ENCODE data around the gene BABAM2.

BABAM2 gene

DNA sequence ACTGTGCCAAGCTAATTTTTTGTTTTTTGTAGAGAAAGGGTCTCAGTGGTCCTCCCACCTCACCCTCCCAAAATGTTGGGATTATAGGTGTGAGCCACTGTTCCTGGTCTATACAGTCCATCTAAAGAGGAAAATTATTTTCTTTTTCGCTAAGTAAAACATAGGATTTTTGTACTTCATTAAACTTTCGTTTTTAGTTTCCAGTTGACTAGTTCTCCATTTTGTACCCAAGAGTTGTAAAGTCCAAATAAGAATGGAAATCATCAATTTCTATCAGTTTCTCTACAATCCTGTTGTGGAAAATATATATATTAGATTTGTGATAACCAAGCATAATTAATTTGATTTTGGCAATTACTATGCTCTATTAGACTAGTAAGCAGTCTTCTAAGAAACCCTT is 156.4 kb downstream of the BABAM2 start:
- H2AFZ ChIP-seq (ENCODE audit: low read length) = no peak overlapping the region
- no peaks in the 10 kb centered on the region for H3K79me2 ChIP-seq (ENCODE audit: low read length)
- no peak overlapping the region for H3K4me2 ChIP-seq (ENCODE audit: low read depth, low read length)
- H4K20me1 ChIP-seq (ENCODE audit: insufficient read depth, low read length) = no peaks in the 10 kb centered on the region
- no peak overlapping the region for H3K4me3 ChIP-seq (ENCODE audit: low read length)
- H3K9ac ChIP-seq (ENCODE audit: low read length) = no peak overlapping the region
- H3K27ac ChIP-seq (ENCODE audit: low read length) = no peak overlapping the region
- H3K9me3 ChIP-seq (replicated peaks; ENCODE audit: insufficient read depth, low read length) = no peaks in the 10 kb centered on the region
- no peaks in the 10 kb centered on the region for H3K36me3 ChIP-seq (replicated peaks; ENCODE audit: insufficient read depth, low read length)
- H3K27me3 ChIP-seq (replicated peaks; ENCODE audit: insufficient read depth, low read length) = no peaks in the 10 kb centered on the region
- TF ChIP-seq EZH2 (optimal IDR thresholded peaks at IDR 0.05; ENCODE audit: low read depth, low read length) (no peak), EZH2phosphoT487 (IDR thresholded peaks at IDR 0.05; ENCODE audit: low read length) (no peak)
- TF ChIP-seq, protein P1, sequence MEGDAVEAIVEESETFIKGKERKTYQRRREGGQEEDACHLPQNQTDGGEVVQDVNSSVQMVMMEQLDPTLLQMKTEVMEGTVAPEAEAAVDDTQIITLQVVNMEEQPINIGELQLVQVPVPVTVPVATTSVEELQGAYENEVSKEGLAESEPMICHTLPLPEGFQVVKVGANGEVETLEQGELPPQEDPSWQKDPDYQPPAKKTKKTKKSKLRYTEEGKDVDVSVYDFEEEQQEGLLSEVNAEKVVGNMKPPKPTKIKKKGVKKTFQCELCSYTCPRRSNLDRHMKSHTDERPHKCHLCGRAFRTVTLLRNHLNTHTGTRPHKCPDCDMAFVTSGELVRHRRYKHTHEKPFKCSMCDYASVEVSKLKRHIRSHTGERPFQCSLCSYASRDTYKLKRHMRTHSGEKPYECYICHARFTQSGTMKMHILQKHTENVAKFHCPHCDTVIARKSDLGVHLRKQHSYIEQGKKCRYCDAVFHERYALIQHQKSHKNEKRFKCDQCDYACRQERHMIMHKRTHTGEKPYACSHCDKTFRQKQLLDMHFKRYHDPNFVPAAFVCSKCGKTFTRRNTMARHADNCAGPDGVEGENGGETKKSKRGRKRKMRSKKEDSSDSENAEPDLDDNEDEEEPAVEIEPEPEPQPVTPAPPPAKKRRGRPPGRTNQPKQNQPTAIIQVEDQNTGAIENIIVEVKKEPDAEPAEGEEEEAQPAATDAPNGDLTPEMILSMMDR (IDR thresholded peaks at IDR 0.05; ENCODE audit: low read length) = no peak
- no peaks in the 10 kb centered on the region for H3K4me1 ChIP-seq (ENCODE audit: low read length)
- H3F3A ChIP-seq (ENCODE audit: insufficient read depth, low read length) = no peaks in the 10 kb centered on the region
- no peak for DNase-seq
- H3K9me2 ChIP-seq (replicated peaks; ENCODE audit: insufficient read depth, low read length) = no peaks in the 10 kb centered on the region

DNA sequence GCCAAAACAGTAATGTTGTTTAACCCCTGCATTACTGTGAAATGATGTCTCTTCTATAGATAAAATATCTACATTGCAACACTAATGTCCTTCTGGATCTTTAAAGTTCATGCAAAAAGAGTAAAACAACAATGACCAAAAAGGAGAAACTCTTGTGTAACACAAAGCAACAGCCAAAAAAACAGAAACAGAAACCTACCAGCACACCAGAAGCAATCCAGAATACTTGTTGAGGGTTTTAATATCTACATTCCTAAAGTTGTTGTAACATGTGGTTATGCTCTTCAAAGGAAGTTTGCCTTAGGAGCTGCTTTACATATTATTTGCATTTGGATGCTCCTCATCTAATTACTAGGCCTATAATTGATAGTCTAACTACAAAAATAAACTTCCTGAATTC is 157.2 kb downstream of the BABAM2 start:
- no peaks in the 10 kb centered on the region for H3K4me1 ChIP-seq (ENCODE audit: low read length)
- H3K79me2 ChIP-seq (ENCODE audit: low read length) = no peaks in the 10 kb centered on the region
- no peak overlapping the region for H3K4me2 ChIP-seq (ENCODE audit: low read depth, low read length)
- H3K27me3 ChIP-seq (replicated peaks; ENCODE audit: insufficient read depth, low read length) = no peaks in the 10 kb centered on the region
- H2AFZ ChIP-seq (ENCODE audit: low read length) = no peak overlapping the region
- no peak for DNase-seq
- no peak overlapping the region for H3K4me3 ChIP-seq (ENCODE audit: low read length)
- no peak overlapping the region for H3K9ac ChIP-seq (ENCODE audit: low read length)
- no peaks in the 10 kb centered on the region for H3K9me3 ChIP-seq (replicated peaks; ENCODE audit: insufficient read depth, low read length)
- no peak for TF ChIP-seq EZH2phosphoT487 (IDR thresholded peaks at IDR 0.05; ENCODE audit: low read length)
- TF ChIP-seq, protein P1 (IDR thresholded peaks at IDR 0.05; ENCODE audit: low read length) = no peak
- no peak for TF ChIP-seq EZH2 (optimal IDR thresholded peaks at IDR 0.05; ENCODE audit: low read depth, low read length)
- H3K27ac ChIP-seq (ENCODE audit: low read length) = no peak overlapping the region
- no peaks in the 10 kb centered on the region for H3K9me2 ChIP-seq (replicated peaks; ENCODE audit: insufficient read depth, low read length)
- H3K36me3 ChIP-seq (replicated peaks; ENCODE audit: insufficient read depth, low read length) = no peaks in the 10 kb centered on the region
- no peaks in the 10 kb centered on the region for H4K20me1 ChIP-seq (ENCODE audit: insufficient read depth, low read length)
- no peaks in the 10 kb centered on the region for H3F3A ChIP-seq (ENCODE audit: insufficient read depth, low read length)

DNA sequence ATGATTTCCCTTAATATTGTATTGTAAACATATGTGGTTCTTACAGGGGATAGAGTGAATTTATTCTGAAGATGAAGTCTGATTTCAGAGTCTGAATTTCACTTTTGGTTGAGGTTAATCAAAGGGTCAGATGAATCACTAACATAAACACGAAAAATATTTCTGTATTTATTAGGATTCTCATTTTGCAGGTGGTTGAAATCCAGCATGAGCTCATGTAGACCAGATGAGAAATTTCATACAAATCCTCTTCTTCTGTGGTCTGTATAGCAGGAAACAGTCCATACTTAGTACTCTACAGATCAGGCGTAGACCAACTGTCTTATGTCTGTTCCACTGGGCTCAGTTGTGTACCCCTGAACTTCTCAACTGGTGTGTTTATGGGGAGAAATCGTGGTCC is 157.8 kb downstream of the BABAM2 start:
- Histone ChIP-seq H4K20me1 (ENCODE audit: insufficient read depth, low read length) (no peaks in the 10 kb centered on the region), H3F3A (ENCODE audit: insufficient read depth, low read length) (no peaks in the 10 kb centered on the region), H3K79me2 (ENCODE audit: low read length) (no peaks in the 10 kb centered on the region), H3K9me3 (replicated peaks; ENCODE audit: insufficient read depth, low read length) (no peaks in the 10 kb centered on the region), H3K27me3 (replicated peaks; ENCODE audit: insufficient read depth, low read length) (no peaks in the 10 kb centered on the region), H3K4me1 (ENCODE audit: low read length) (no peaks in the 10 kb centered on the region), H3K9ac (ENCODE audit: low read length) (no peak overlapping the region), H3K4me2 (ENCODE audit: low read depth, low read length) (no peak overlapping the region), H2AFZ (ENCODE audit: low read length) (no peak overlapping the region), H3K36me3 (replicated peaks; ENCODE audit: insufficient read depth, low read length) (no peaks in the 10 kb centered on the region), H3K4me3 (ENCODE audit: low read length) (no peak overlapping the region), H3K9me2 (replicated peaks; ENCODE audit: insufficient read depth, low read length) (no peaks in the 10 kb centered on the region), H3K27ac (ENCODE audit: low read length) (no peak overlapping the region)
- no peak for DNase-seq
- TF ChIP-seq, protein P1 (IDR thresholded peaks at IDR 0.05; ENCODE audit: low read length) = no peak
- TF ChIP-seq EZH2phosphoT487 (IDR thresholded peaks at IDR 0.05; ENCODE audit: low read length) (no peak), EZH2 (optimal IDR thresholded peaks at IDR 0.05; ENCODE audit: low read depth, low read length) (no peak)
